ENCODE measurements around the gene ARTN. TPM values are rescaled to one million over a fixed set of nuclear protein-coding genes. Genes with fewer than 3 reads are reported as not detected.

ARTN gene
- total RNA-seq, 1 experiment from 2014 or later = 10.6 TPM

- H3K4me2 ChIP-seq (ENCODE audit: insufficient read depth, insufficient read length, low read length) = peak overlapping the region; percentile 51
- Mint-ChIP-seq H3K9me3 (no peaks in the 10 kb centered on the region), H3K4me3 (peak overlapping the region in 1 of 2 experiments; percentile 79; a peak in 2 of 5 replicates), H3K27me3 (ENCODE audit: low read depth) (peaks cover 9% of the 10 kb centered on the region), H3K27ac (no peak overlapping the region), H3K36me3 (ENCODE audit: insufficient read depth in 1 of 3, low read depth in 3 of 3) (peaks cover 0 to 6% (median 0%) of the 10 kb centered on the region in 3 experiments; a peak in 2 of 7 replicates), H3K4me1 (peaks cover 46 to 48% of the 10 kb centered on the region in 2 experiments)
- H3K79me1 ChIP-seq (ENCODE audit: insufficient read depth, low read depth, low read length, poor library complexity, severe bottlenecking) = no peaks in the 10 kb centered on the region
- H3K4ac ChIP-seq (ENCODE audit: low read depth, low read length) = no peak overlapping the region
- no peak overlapping the region for H4K5ac ChIP-seq (ENCODE audit: insufficient read length, low read depth, low read length)
- H2BK15ac ChIP-seq (ENCODE audit: low read depth, low read length) = no peak overlapping the region
- no peak overlapping the region for H3K27ac ChIP-seq (ENCODE audit: insufficient read length, low read depth, low read length)
- H2AK5ac ChIP-seq (ENCODE audit: insufficient read length, low read length) = no peak overlapping the region
- H3K14ac ChIP-seq (ENCODE audit: insufficient read depth, low read length) = no peak overlapping the region
- no peak overlapping the region for H4K91ac ChIP-seq (ENCODE audit: insufficient read length, low read depth, low read length)
- peaks cover 8% of the 10 kb centered on the region; the same call in 1 of the 2 replicates for H3K4me1 ChIP-seq (ENCODE audit: insufficient read depth, low read length)
- H3K9me3 ChIP-seq (ENCODE audit: control insufficient read depth, low read depth, low read length) = no peaks in the 10 kb centered on the region
- no CpG with 5 or more reads among the region's 8 CpGs for WGBS (ENCODE audit: extremely low coverage, insufficient read length, low lambda C conversion rate)
- DNase-seq = no peak
- no peak overlapping the region for H3K56ac ChIP-seq (ENCODE audit: insufficient read length, low read depth, low read length)
- H4K8ac ChIP-seq (replicated peaks; ENCODE audit: insufficient read length, low read depth, low read length) = no peak overlapping the region
- H3K18ac ChIP-seq (ENCODE audit: insufficient read length, low read depth, low read length) = no peak overlapping the region
- H4K20me1 ChIP-seq (ENCODE audit: control insufficient read depth, insufficient read depth, insufficient read length) = no peaks in the 10 kb centered on the region
- no peak overlapping the region for H2BK12ac ChIP-seq (ENCODE audit: insufficient read length, low read depth, low read length)
- no peak overlapping the region for H2BK5ac ChIP-seq (ENCODE audit: insufficient read length, low read length)
- no peak for TF ChIP-seq CTCF (conservative IDR thresholded peaks at IDR 0.05)
- H2AFZ ChIP-seq (ENCODE audit: low read length) = no peak overlapping the region
- no peak overlapping the region for H3T11ph ChIP-seq (ENCODE audit: low read length)
- H3K27me3 ChIP-seq (ENCODE audit: insufficient read depth, low read length) = no peaks in the 10 kb centered on the region
- H2BK120ac ChIP-seq (ENCODE audit: low read depth, low read length, poor library complexity, severe bottlenecking) = no peak overlapping the region
- no peak overlapping the region for H3K23ac ChIP-seq (ENCODE audit: insufficient read length, low read depth, low read length)
- peaks cover 21% of the 10 kb centered on the region for H3K23me2 ChIP-seq (ENCODE audit: insufficient read length, low read depth, low read length, poor library complexity, severe bottlenecking)
- no peak overlapping the region for H3K9ac ChIP-seq (ENCODE audit: extremely low read depth, insufficient read length, low read length)
- no peaks in the 10 kb centered on the region for H3K79me2 ChIP-seq (ENCODE audit: insufficient read depth, low read length)
- H2BK20ac ChIP-seq (ENCODE audit: low read depth, low read length, poor library complexity, severe bottlenecking) = no peak overlapping the region
These were observed 3.7 kb downstream of the ARTN start for GRCh38 chr1:43937179-43937865.
